HUES64 (cell line): ENCODE data around the gene GSG1L.

Experiments
- H3K27ac ChIP-seq: 2 replicates; pipeline ENCODE4 v1.7.0; 2013; ENCODE audit warnings: low read depth, low read length, inconsistent platforms
- H3K27me3 ChIP-seq: 2 replicates; pipeline ENCODE4 v1.6.1; 2013; ENCODE audit warnings: mild to moderate bottlenecking, low read length; ENCODE audit not compliant: insufficient read depth
- H3K36me3 ChIP-seq: 2 replicates; pipeline ENCODE4 v1.6.1; 2013; ENCODE audit warnings: mild to moderate bottlenecking, low read length; ENCODE audit not compliant: insufficient read depth
- H3K4me1 ChIP-seq: 2 replicates; pipeline ENCODE4 v1.6.1; 2013; ENCODE audit warnings: mild to moderate bottlenecking, low read length, moderate library complexity; ENCODE audit not compliant: insufficient read depth
- H3K4me3 ChIP-seq: 2 replicates; pipeline ENCODE4 v1.5.1; 2013; ENCODE audit warnings: mild to moderate bottlenecking, low read length, moderate library complexity
- H3K9ac ChIP-seq: 2 replicates; pipeline ENCODE4 v1.6.1; 2013; ENCODE audit warnings: mild to moderate bottlenecking, low read depth, low read length
- H3K9me3 ChIP-seq: 2 replicates; pipeline ENCODE4 v1.6.1; 2013; ENCODE audit warnings: low read depth, low read length; ENCODE audit not compliant: insufficient read depth
- WGBS: fragments of 150-250, 120-280 bp; methylation state at CpG from one replicate; pipeline ENCODE4 v1.1.7; 2013; ENCODE audit warnings: missing lambda C conversion rate; 5-methylcytosine and 5-hydroxymethylcytosine counted together

GSG1L gene

GRCh38 chr16:27847030-27847550, 216.4 kb downstream of the GSG1L start:
- Histone ChIP-seq H3K27me3 (no peaks in the 10 kb centered on the region), H3K4me1 (no peaks in the 10 kb centered on the region), H3K9ac (no peak overlapping the region), H3K36me3 (no peaks in the 10 kb centered on the region), H3K9me3 (no peaks in the 10 kb centered on the region), H3K27ac (no peak overlapping the region), H3K4me3 (no peak overlapping the region)
- WGBS = 66% methylated on average over 2 of the region's 2 CpGs

GRCh38 chr16:27844826-27845225, 218.7 kb downstream of the GSG1L start:
- Histone ChIP-seq H3K36me3 (no peaks in the 10 kb centered on the region), H3K4me1 (no peaks in the 10 kb centered on the region), H3K27me3 (no peaks in the 10 kb centered on the region), H3K9me3 (no peaks in the 10 kb centered on the region), H3K4me3 (no peak overlapping the region), H3K9ac (no peak overlapping the region), H3K27ac (no peak overlapping the region)
- 95% methylated on average over 7 of the region's 8 CpGs for WGBS

- WGBS = 94% methylated on average over 1 of the region's 1 CpG
- Histone ChIP-seq H3K9me3 (no peaks in the 10 kb centered on the region), H3K36me3 (no peaks in the 10 kb centered on the region), H3K4me3 (no peak overlapping the region), H3K27me3 (no peaks in the 10 kb centered on the region), H3K9ac (no peak overlapping the region), H3K27ac (no peak overlapping the region), H3K4me1 (no peaks in the 10 kb centered on the region)
Measured at GRCh38 chr16:27843800-27844199, 219.7 kb downstream of the GSG1L start.

- Histone ChIP-seq H3K4me1 (no peaks in the 10 kb centered on the region), H3K9ac (no peak overlapping the region), H3K27ac (no peak overlapping the region), H3K9me3 (no peaks in the 10 kb centered on the region), H3K36me3 (no peaks in the 10 kb centered on the region), H3K27me3 (no peaks in the 10 kb centered on the region), H3K4me3 (no peak overlapping the region)
- WGBS = 94% methylated on average over 24 of the region's 24 CpGs
Measured at GRCh38 chr16:27841911-27842310, 221.6 kb downstream of the GSG1L start.

- Histone ChIP-seq H3K27me3 (no peaks in the 10 kb centered on the region), H3K36me3 (no peaks in the 10 kb centered on the region), H3K4me3 (no peak overlapping the region), H3K27ac (no peak overlapping the region), H3K4me1 (no peaks in the 10 kb centered on the region), H3K9ac (no peak overlapping the region), H3K9me3 (no peaks in the 10 kb centered on the region)
- 92% methylated on average over 16 of the region's 16 CpGs for WGBS
Measured at GRCh38 chr16:27841061-27841801, 222.3 kb downstream of the GSG1L start.

- Histone ChIP-seq H3K9ac (no peak overlapping the region), H3K9me3 (no peaks in the 10 kb centered on the region), H3K27ac (no peak overlapping the region), H3K27me3 (no peaks in the 10 kb centered on the region), H3K4me3 (no peak overlapping the region), H3K36me3 (no peaks in the 10 kb centered on the region), H3K4me1 (no peaks in the 10 kb centered on the region)
- WGBS = 88% methylated on average over 17 of the region's 18 CpGs
Measured at GRCh38 chr16:27840311-27841060, 223.0 kb downstream of the GSG1L start.

GRCh38 chr16:27839419-27839818, 224.1 kb downstream of the GSG1L start:
- Histone ChIP-seq H3K27ac (no peak overlapping the region), H3K27me3 (no peaks in the 10 kb centered on the region), H3K9ac (no peak overlapping the region), H3K4me3 (no peak overlapping the region), H3K4me1 (no peaks in the 10 kb centered on the region), H3K36me3 (no peaks in the 10 kb centered on the region), H3K9me3 (no peaks in the 10 kb centered on the region)
- WGBS = 94% methylated on average over 2 of the region's 2 CpGs

GRCh38 chr16:27838536-27839175, 224.9 kb downstream of the GSG1L start:
- Histone ChIP-seq H3K27me3 (no peaks in the 10 kb centered on the region), H3K9me3 (no peaks in the 10 kb centered on the region), H3K27ac (no peak overlapping the region), H3K9ac (no peak overlapping the region), H3K4me1 (no peaks in the 10 kb centered on the region), H3K36me3 (no peaks in the 10 kb centered on the region), H3K4me3 (no peak overlapping the region)
- 88% methylated on average over 3 of the region's 3 CpGs for WGBS

- no peak overlapping the region for H3K27ac ChIP-seq
- no peaks in the 10 kb centered on the region for H3K36me3 ChIP-seq
- WGBS = 86% methylated on average over 2 of the region's 2 CpGs
- H3K4me3 ChIP-seq = no peak overlapping the region
- H3K9me3 ChIP-seq = peaks cover 11% of the 10 kb centered on the region
- no peak overlapping the region for H3K9ac ChIP-seq
- no peaks in the 10 kb centered on the region for H3K4me1 ChIP-seq
- H3K27me3 ChIP-seq = no peaks in the 10 kb centered on the region
Measured at GRCh38 chr16:27829975-27830374, 233.5 kb downstream of the GSG1L start.

GRCh38 chr16:27828671-27829070, 234.8 kb downstream of the GSG1L start:
- Histone ChIP-seq H3K27me3 (no peaks in the 10 kb centered on the region), H3K9ac (no peak overlapping the region), H3K27ac (no peak overlapping the region), H3K4me1 (no peaks in the 10 kb centered on the region), H3K9me3 (peaks cover 11% of the 10 kb centered on the region), H3K36me3 (no peaks in the 10 kb centered on the region), H3K4me3 (no peak overlapping the region)
- WGBS = 89% methylated on average over 12 of the region's 12 CpGs

- Histone ChIP-seq H3K36me3 (no peaks in the 10 kb centered on the region), H3K9me3 (peaks cover 11% of the 10 kb centered on the region), H3K27ac (no peak overlapping the region), H3K4me3 (no peak overlapping the region), H3K4me1 (no peaks in the 10 kb centered on the region), H3K9ac (no peak overlapping the region), H3K27me3 (no peaks in the 10 kb centered on the region)
- WGBS = 88% methylated on average over 3 of the region's 3 CpGs
Measured at GRCh38 chr16:27827765-27828164, 235.7 kb downstream of the GSG1L start.
